Fibroblast of the aortic adventitia (primary cell): Measurements from ENCODE around the gene BRME1. TPM values are rescaled to one million over a fixed set of nuclear protein-coding genes. Genes with fewer than 3 reads are reported as not detected.

Experiments
- DNase-seq: peaks from one replicate; pipeline ENCODE4 v3.0.0-alpha.2; 2010; ENCODE audit warnings: low read depth
- H3K4me3 ChIP-seq: 2 replicates; pipeline ENCODE4 v1.5.1; 2011; ENCODE audit warnings: low read depth, mild to moderate bottlenecking, control low read depth, low read length, moderate library complexity
- CTCF ChIP-seq: IDR thresholded peaks from 2 replicates; pipeline ENCODE4 v1.5.1; 2011; ENCODE audit warnings: mild to moderate bottlenecking, low read length, control low read depth, inconsistent platforms; ENCODE audit not compliant: insufficient read depth
- total RNA-seq: library from RNA; depleted of rRNA; stranded (reverse); fragments of >200 nt; gene quantifications from 2 replicates; pipeline ENCODE4 v1.2.3, GENCODE V29; 2012; ENCODE audit warnings: low replicate concordance

Gene BRME1
- total RNA-seq, 1 donor: 1.8 TPM

- no peak for TF ChIP-seq CTCF
- H3K4me3 ChIP-seq: no peak overlapping the region
- DNase-seq: no peak
Observed at GRCh38 chr19:13888281-13888680, 17.6 kb downstream of the BRME1 start.

GRCh38 chr19:13887517-13887916 is 18.4 kb downstream of the BRME1 start:
- H3K4me3 ChIP-seq: no peak overlapping the region
- no peak for TF ChIP-seq CTCF
- peak; percentile 45 for DNase-seq

- no peak for DNase-seq
- no peak overlapping the region for H3K4me3 ChIP-seq
- TF ChIP-seq CTCF: no peak
Observed at GRCh38 chr19:13887018-13887436, 18.9 kb downstream of the BRME1 start.

GRCh38 chr19:13885826-13886365 is 20.0 kb downstream of the BRME1 start:
- TF ChIP-seq CTCF: no peak
- no peak overlapping the region for H3K4me3 ChIP-seq
- DNase-seq: no peak

GRCh38 chr19:13884726-13885591 is 21.0 kb downstream of the BRME1 start:
- no peak for DNase-seq
- no peak for TF ChIP-seq CTCF
- H3K4me3 ChIP-seq: no peak overlapping the region

- peak; percentile 17 for TF ChIP-seq CTCF
- DNase-seq: no peak
- no peak overlapping the region for H3K4me3 ChIP-seq
Observed at GRCh38 chr19:13883516-13884064, 22.3 kb downstream of the BRME1 start.
